Testis (tissue), 3 donors: ENCODE data around the gene APRT. TPM values are rescaled to one million over a fixed set of nuclear protein-coding genes. Genes with fewer than 3 reads are reported as not detected.

Experiments
- DNase-seq: peaks from one replicate; pipeline ENCODE4 v3.0.0-alpha.2; 2019
- H3K27ac ChIP-seq, 2 donors: fragments of 200-600 bp; sonication (generic); one replicate each; pipeline ENCODE4 v1.5.1; 2019
- H3K27me3 ChIP-seq: fragments of 200-600 bp; sonication (generic); one replicate; pipeline ENCODE4 v1.5.1; 2019
- H3K36me3 ChIP-seq: fragments of 200-600 bp; sonication (generic); one replicate; pipeline ENCODE4 v1.5.1; 2017; ENCODE audit warnings: low read depth; ENCODE audit errors: missing control alignments
- H3K4me1 ChIP-seq: fragments of 200-600 bp; sonication (generic); one replicate; pipeline ENCODE4 v1.5.1; 2019
- H3K4me3 ChIP-seq, 2 donors: fragments of 200-600 bp; sonication (generic); one replicate each; pipeline ENCODE4 v1.5.1; 2017 to 2019
- H3K9me3 ChIP-seq: fragments of 200-600 bp; sonication (generic); one replicate; pipeline ENCODE4 v1.5.1; 2017
- POLR2A ChIP-seq: fragments of 450-650 bp; IDR thresholded peaks from one replicate; pipeline ENCODE4 v1.6.1; 2017; ENCODE audit warnings: antibody characterized with exemption, mild to moderate bottlenecking, moderate library complexity
- WGBS, 2 donors: methylation state at CpG; one replicate each; pipeline ENCODE4 v1.1.5; 2018; 5-methylcytosine and 5-hydroxymethylcytosine counted together
- intact Hi-C: fragments of 100-400 bp; cut with DNase I; formaldehyde crosslinking; loops from one replicate; pipeline ENCODE4 v1.15.1; 2023; ENCODE audit warnings: low total_unique reads
- polyA plus RNA-seq: library from polyadenylated mRNA; stranded (reverse); fragments of 350-450 nt; fragmentation: Illumina TruSeq; extraction: RNeasy Lipid Tissue Mini Kit (QIAGEN cat#74804); gene quantifications from one replicate; pipeline ENCODE4 v1.2.3, GENCODE V29; 2014; ENCODE audit warnings: low read depth, low replicate concordance; ENCODE audit not compliant: insufficient read depth
- total RNA-seq, 2 donors: library from RNA; depleted of rRNA; stranded (reverse); fragments of >200 nt; gene quantifications; one replicate each; pipeline ENCODE4 v1.2.3, GENCODE V29; 2016
- TF ChIP-seq, protein P1 (sequence below), 3 experiments: fragments of 450-650 bp in 2 of 3; fragments of 200-600 bp in 1 of 3; sonication (generic) in 1 of 3; IDR thresholded peaks; one replicate each; pipeline ENCODE4 v1.5.1; 2016 to 2019; ENCODE audit warnings: antibody characterized with exemption in 3 of 3, mild to moderate bottlenecking in 2 of 3, moderate library complexity in 1 of 3

The APRT gene
- total and polyA plus RNA-seq, 3 donors from 2014 or later = 62.1 to 86.0 (median 82.1) TPM

DNA sequence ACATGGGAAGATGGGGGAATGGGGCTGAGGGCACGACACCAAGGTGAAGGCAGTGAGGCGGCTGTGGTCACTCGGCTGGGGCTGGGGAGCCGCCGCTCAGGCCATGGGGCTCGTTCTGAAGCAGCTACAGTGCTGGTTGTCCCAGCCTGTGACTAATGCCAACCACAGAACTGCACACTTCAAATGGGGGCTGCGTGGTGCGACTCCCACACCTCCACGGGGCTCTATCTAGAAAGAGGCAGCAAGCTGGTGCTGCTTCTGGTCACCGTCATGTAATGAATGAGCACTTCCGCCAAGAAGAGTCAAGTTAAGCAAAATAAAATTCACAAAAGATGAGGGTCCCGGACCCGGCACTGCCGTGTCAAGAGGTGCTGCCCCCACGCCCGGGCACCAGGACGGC, 25.1 kb upstream of the APRT start:
- WGBS, 2 donors = 92 to 94% methylated on average over 7 to 17 of the region's 17 CpGs
- no peak overlapping the region for H3K27ac ChIP-seq
- no peak for DNase-seq
- H3K27me3 ChIP-seq = no peaks in the 10 kb centered on the region
- no peaks in the 10 kb centered on the region for H3K4me1 ChIP-seq
- H3K9me3 ChIP-seq = no peaks in the 10 kb centered on the region
- no peaks in the 10 kb centered on the region for H3K36me3 ChIP-seq
- no peak for TF ChIP-seq POLR2A
- TF ChIP-seq, protein P1, sequence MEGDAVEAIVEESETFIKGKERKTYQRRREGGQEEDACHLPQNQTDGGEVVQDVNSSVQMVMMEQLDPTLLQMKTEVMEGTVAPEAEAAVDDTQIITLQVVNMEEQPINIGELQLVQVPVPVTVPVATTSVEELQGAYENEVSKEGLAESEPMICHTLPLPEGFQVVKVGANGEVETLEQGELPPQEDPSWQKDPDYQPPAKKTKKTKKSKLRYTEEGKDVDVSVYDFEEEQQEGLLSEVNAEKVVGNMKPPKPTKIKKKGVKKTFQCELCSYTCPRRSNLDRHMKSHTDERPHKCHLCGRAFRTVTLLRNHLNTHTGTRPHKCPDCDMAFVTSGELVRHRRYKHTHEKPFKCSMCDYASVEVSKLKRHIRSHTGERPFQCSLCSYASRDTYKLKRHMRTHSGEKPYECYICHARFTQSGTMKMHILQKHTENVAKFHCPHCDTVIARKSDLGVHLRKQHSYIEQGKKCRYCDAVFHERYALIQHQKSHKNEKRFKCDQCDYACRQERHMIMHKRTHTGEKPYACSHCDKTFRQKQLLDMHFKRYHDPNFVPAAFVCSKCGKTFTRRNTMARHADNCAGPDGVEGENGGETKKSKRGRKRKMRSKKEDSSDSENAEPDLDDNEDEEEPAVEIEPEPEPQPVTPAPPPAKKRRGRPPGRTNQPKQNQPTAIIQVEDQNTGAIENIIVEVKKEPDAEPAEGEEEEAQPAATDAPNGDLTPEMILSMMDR (IDR thresholded peaks at IDR 0.05) = no peak
- no peak overlapping the region for H3K4me3 ChIP-seq
- intact Hi-C loops = no loop called here

DNA sequence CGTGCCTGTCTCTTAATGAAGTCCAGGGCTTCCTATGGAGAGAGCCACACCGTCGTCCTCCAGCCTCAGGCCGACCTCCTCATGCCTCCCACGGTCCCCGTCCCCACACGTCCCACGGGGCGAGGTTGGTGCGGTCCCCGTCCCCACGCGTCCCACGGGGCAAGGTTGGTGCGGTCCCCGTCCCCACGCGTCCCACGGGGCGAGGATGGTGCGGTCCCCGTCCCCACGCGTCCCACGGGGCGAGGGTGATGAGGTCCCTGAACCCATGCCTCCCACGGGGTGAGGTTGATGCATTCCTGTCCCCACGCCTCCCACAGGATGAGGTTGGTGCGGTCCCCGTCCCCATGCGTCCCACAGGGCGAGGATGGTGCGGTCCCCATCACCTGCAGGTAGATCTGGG, 24.1 kb upstream of the APRT start:
- no peak overlapping the region for H3K4me3 ChIP-seq
- H3K27me3 ChIP-seq = no peaks in the 10 kb centered on the region
- no peak for TF ChIP-seq POLR2A
- TF ChIP-seq, protein P1 (IDR thresholded peaks at IDR 0.05) = no peak
- no peak for DNase-seq
- 93 to 94% methylated on average over 31 to 33 of the region's 33 CpGs for WGBS, 2 donors
- no peaks in the 10 kb centered on the region for H3K4me1 ChIP-seq
- peak overlapping the region in 1 of 2 donors; percentile 61 for H3K27ac ChIP-seq
- H3K36me3 ChIP-seq = no peaks in the 10 kb centered on the region
- no peaks in the 10 kb centered on the region for H3K9me3 ChIP-seq
- intact Hi-C loops = no loop called here

DNA sequence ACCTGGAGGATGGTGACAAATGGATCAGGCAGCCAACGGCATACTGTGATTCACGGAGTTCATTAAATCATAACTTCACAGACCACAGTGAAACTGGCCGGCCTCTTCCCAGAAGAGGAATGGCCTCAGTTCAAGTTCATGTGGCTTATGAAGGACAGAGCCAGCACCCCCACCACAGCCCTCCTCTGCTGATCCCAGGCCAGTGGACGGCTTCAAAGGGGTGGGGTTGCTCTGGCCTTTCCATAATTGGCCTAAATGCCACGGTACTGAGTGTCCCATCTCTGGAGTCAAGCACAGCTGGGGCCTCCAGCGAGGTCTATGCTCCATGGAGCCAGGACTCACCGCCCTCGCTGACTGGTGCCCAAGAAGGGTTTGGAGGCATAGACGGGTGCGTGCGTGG, 23.7 kb upstream of the APRT start:
- 65 to 75% methylated on average over 11 of the region's 11 CpGs for WGBS, 2 donors
- intact Hi-C loops = no loop called here
- no peaks in the 10 kb centered on the region for H3K4me1 ChIP-seq
- no peaks in the 10 kb centered on the region for H3K36me3 ChIP-seq
- DNase-seq = peak; percentile 76
- H3K9me3 ChIP-seq = no peaks in the 10 kb centered on the region
- no peaks in the 10 kb centered on the region for H3K27me3 ChIP-seq
- no peak overlapping the region for H3K4me3 ChIP-seq
- TF ChIP-seq, protein P1 (IDR thresholded peaks at IDR 0.05) = no peak
- no peak for TF ChIP-seq POLR2A
- H3K27ac ChIP-seq = peak overlapping the region in 1 of 2 donors; percentile 61

DNA sequence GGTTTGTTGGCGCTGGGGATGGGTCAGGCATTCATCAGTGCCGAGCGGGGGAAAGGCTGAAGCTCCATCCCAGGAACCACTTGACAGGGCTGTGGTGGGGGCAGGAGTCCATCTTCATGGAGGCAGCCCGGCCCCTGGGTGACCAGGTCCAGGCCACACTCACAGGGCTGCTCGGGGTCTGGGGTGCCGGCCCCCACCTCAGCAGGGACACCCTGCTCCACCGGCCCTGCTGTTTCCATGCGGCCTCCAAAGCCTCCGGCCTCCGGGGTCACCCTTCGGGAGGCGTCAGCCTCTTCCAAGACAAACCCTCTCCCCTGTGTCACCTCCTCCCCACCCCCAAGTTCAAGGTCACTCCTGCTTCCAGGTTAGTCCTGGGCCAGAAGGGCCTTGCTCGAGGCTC, 22.9 kb upstream of the APRT start:
- 86 to 100% methylated on average over 3 to 13 of the region's 13 CpGs for WGBS, 2 donors
- intact Hi-C loops = no loop called here

DNA sequence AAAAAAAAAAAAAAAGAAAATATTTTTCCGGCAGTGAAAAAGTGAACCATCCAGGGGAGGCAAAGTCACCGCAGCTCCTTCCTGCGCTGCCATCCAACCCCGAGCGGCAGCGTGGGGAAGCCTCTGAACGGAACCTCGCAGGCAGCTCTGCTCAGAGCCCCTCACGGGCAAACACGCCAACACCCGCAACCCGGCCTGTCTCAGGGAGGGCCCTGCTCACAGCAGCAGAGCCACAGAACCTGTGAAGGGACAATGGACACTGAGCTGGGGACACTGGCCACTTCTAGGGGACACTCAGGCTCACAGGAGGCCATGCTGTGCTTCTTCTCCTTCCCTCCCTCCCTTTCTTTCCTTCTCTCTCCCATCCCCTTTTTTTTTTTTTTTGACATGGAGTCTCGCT, 21.4 kb upstream of the APRT start:
- intact Hi-C loops = no loop called here
- no peak overlapping the region for H3K4me3 ChIP-seq
- WGBS, 2 donors = 85 to 96% methylated on average over 12 to 13 of the region's 13 CpGs
- H3K27ac ChIP-seq = no peak overlapping the region
- TF ChIP-seq, protein P1 (IDR thresholded peaks at IDR 0.05) = no peak
- TF ChIP-seq POLR2A = no peak
- no peaks in the 10 kb centered on the region for H3K27me3 ChIP-seq
- no peaks in the 10 kb centered on the region for H3K4me1 ChIP-seq
- no peak for DNase-seq
- H3K9me3 ChIP-seq = no peaks in the 10 kb centered on the region
- no peaks in the 10 kb centered on the region for H3K36me3 ChIP-seq

More for the DNA sequence above, 22.9 kb upstream of the APRT start:
- no peaks in the 10 kb centered on the region for H3K4me1 ChIP-seq
- H3K9me3 ChIP-seq = no peaks in the 10 kb centered on the region
- no peaks in the 10 kb centered on the region for H3K36me3 ChIP-seq
- H3K27me3 ChIP-seq = no peaks in the 10 kb centered on the region
- DNase-seq = no peak
- peak overlapping the region in 1 of 2 donors; percentile 45 for H3K27ac ChIP-seq
- no peak for TF ChIP-seq POLR2A
- TF ChIP-seq, protein P1 (IDR thresholded peaks at IDR 0.05) = no peak
- H3K4me3 ChIP-seq = no peak overlapping the region
